IPS-NIHi11 (cell line): ENCODE data around the gene DNPH1.

Source experiments
- DNase-seq: peaks from one replicate; pipeline ENCODE4 v3.0.0; 2012; ENCODE audit warnings: mixed read lengths, low spot score

The DNPH1 gene

GRCh38 chr6:43215066-43215465, 14.2 kb downstream of the DNPH1 start:
- DNase-seq = no peak

- DNase-seq = no peak
Measured at GRCh38 chr6:43213431-43213830, 15.8 kb downstream of the DNPH1 start.

GRCh38 chr6:43211955-43212354, 17.3 kb downstream of the DNPH1 start:
- no peak for DNase-seq

GRCh38 chr6:43207286-43207685, 22.0 kb downstream of the DNPH1 start:
- no peak for DNase-seq

- no peak for DNase-seq
Measured at GRCh38 chr6:43205849-43206248, 23.4 kb downstream of the DNPH1 start.

- DNase-seq = no peak
Measured at GRCh38 chr6:43204271-43205105, 24.8 kb downstream of the DNPH1 start.

GRCh38 chr6:43203718-43204095, 25.6 kb downstream of the DNPH1 start:
- DNase-seq = no peak

- DNase-seq = no peak
Measured at GRCh38 chr6:43203029-43203717, 26.1 kb downstream of the DNPH1 start.

GRCh38 chr6:43202451-43202850, 26.8 kb downstream of the DNPH1 start:
- no peak for DNase-seq

GRCh38 chr6:43200541-43200940, 28.7 kb downstream of the DNPH1 start:
- DNase-seq = no peak

GRCh38 chr6:43199912-43200311, 29.4 kb downstream of the DNPH1 start:
- DNase-seq = no peak

- DNase-seq = no peak
Measured at GRCh38 chr6:43196337-43196736, 32.9 kb downstream of the DNPH1 start.

GRCh38 chr6:43193929-43194328, 35.4 kb downstream of the DNPH1 start:
- no peak for DNase-seq

GRCh38 chr6:43192911-43193310, 36.4 kb downstream of the DNPH1 start:
- no peak for DNase-seq

GRCh38 chr6:43189776-43190304, 39.4 kb downstream of the DNPH1 start:
- DNase-seq = no peak

GRCh38 chr6:43188426-43188825, 40.9 kb downstream of the DNPH1 start:
- no peak for DNase-seq

GRCh38 chr6:43187821-43188220, 41.5 kb downstream of the DNPH1 start:
- DNase-seq = no peak

- no peak for DNase-seq
Measured at GRCh38 chr6:43186706-43187105, 42.6 kb downstream of the DNPH1 start.

GRCh38 chr6:43186019-43186418, 43.3 kb downstream of the DNPH1 start:
- DNase-seq = no peak

- no peak for DNase-seq
Measured at GRCh38 chr6:43185391-43185985, 43.8 kb downstream of the DNPH1 start.

- DNase-seq = no peak
Measured at GRCh38 chr6:43184268-43184985, 44.9 kb downstream of the DNPH1 start.

GRCh38 chr6:43183441-43183840, 45.8 kb downstream of the DNPH1 start:
- DNase-seq = no peak
